NOMO-1 (cell line): Measurements from ENCODE around the gene SCRN3.
"Not testable (repeated sequence)": the region's sequence is repeated elsewhere in the genome, so short reads cannot be mapped to it uniquely, and the experiment has no call there.

Experiments used
- DNase-seq, 2 experiments: peaks; one replicate each; lab custom pipeline; 2025; ENCODE audit not compliant: unreplicated experiment in 2 of 2; lab: John Stamatoyannopoulos, UW

Gene SCRN3

DNA sequence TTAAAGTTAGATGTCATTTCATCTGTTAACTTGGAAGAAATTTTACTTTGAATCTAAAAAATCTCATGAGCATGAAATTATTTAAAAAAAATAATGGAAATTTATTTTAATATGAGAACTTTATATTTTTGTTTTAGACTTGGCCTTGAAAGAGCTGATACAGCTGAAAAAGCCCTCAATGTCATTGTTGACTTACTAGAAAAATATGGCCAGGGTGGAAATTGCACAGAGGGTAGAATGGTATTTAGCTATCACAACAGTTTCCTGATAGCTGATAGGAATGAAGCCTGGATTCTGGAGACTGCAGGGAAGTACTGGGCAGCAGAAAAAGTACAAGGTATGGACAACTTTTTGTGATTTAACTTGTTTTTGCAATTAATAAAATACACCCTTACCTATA lies 5.3 kb downstream of the SCRN3 start:
- DNase-seq: no peak

DNA sequence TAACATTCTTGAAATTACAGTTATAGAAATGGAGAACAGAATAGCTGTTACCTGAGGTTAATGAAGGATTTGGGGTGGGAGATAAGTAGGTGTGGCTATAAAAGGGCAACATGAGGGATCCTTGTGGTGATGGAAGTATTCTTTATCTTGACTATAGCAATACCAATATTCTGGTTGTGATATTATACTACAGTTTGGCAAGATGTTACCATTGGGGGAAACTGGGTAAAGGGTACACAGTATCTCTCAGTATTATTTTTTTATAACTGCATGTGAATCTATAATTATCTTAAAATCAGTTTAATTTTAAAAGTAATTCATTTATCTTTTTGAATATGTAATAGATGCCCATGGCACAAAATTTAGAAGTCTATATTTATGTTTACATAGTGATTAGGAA lies 8.1 kb downstream of the SCRN3 start:
- no peak for DNase-seq

DNA sequence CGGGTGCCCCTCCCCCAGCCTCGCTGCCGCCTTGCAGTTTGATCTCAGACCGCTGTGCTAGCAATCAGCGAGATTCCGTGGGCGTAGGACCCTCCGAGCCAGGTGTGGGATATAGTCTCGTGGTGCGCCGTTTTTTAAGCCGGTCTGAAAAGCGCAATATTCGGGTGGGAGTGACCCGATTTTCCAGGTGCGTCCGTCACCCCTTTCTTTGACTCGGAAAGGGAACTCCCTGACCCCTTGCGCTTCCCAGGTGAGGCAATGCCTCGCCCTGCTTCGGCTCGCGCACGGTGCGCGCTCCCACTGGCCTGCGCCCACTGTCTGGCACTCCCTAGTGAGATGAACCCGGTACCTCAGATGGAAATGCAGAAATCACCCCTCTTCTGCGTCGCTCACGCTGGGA lies 14.5 kb downstream of the SCRN3 start:
- not testable (repeated sequence) for DNase-seq

DNA sequence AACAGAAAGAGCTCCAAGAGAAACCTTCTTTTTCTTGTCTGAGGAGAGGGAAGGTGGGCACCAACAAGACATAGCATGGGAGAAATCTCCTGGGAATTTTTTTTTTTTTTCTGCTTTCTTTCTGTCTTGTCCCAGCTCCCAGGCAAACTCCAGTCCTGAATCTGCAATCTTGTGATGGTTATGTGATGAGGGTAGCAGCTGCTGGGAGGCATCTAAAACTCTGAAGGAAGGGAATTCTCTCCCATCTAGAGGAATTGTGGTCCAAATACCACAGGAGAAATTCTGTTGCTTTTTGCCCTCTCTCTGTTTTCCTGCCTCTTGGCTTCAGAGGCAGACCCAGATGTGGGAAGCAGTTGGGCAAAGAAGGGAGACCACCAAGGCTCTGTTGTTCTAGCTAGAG lies 16.7 kb downstream of the SCRN3 start:
- no peak for DNase-seq

DNA sequence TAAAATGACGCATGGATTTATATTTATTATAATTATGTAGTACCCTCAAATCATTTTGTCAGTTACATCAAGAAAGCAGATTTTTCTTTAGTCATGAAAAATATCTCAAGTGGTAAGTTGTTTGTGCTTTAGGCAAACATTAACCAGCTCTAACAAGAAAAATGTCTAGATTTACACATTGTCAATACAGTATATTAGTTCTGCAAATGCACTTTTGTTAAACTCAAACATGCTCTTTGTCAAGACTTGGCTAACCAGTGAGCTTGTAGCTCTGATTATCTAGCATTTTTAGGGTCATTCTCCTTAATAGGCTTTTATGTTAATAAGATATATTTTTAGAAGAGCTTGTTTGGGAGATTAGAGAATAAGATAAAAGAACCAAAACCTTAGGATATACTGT lies 32.7 kb downstream of the SCRN3 start:
- DNase-seq: no peak

DNA sequence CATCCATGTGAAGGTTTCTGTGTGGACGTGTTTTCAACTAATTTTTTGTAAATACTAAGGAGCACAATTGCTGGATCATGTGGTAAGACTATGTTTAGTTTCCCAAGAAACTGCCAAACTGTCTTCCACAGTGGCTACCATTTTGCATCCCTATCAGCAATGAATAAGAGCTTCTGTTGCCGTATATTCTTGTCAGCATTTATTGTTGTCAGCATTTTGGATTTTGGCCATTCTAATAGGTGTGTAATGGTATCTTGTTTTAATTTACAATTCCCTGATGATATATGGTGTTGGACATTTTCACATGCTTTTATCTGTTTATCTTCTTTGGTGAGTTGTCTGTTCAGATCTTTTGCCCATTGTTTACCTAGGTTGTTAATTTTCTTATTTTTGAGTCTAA lies 34.5 kb downstream of the SCRN3 start:
- no peak for DNase-seq

DNA sequence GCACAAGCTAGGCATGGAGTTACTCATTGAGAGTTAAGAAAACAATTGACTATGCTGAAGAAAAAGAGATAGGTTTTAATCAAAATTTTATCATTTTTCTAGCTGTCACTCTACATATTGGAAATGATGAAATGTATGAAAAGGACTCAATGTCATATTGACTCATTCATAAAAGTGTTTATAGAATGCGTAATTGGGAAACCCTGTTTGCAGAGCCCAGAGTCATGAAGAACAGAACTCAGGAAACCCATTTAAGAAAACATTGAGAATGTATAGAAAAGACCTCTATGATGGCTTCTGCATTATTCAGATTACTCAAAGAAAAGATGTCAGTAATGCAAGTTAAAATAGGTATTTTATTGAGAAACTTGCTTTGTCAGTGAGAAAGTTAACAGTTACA lies 36.4 kb downstream of the SCRN3 start:
- no peak for DNase-seq

DNA sequence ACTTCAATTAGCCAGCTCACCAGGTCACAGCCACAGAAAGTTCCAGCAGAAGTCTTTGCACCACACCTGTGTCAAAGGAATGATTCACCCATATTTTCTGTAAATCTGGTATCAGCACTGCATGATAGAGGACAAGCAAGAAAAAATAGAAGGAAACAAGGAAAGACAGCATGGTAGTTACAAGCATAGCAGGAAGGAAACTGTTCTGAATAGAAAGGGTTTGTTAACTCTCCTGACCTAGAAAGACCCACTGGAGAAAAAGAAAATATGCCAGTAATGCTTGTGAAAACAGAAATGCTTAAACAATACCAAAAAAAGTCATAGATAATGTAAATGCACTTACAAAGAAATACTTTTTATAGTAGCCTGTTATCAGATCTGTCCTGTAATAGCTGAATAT lies 40.8 kb downstream of the SCRN3 start:
- DNase-seq: no peak

DNA sequence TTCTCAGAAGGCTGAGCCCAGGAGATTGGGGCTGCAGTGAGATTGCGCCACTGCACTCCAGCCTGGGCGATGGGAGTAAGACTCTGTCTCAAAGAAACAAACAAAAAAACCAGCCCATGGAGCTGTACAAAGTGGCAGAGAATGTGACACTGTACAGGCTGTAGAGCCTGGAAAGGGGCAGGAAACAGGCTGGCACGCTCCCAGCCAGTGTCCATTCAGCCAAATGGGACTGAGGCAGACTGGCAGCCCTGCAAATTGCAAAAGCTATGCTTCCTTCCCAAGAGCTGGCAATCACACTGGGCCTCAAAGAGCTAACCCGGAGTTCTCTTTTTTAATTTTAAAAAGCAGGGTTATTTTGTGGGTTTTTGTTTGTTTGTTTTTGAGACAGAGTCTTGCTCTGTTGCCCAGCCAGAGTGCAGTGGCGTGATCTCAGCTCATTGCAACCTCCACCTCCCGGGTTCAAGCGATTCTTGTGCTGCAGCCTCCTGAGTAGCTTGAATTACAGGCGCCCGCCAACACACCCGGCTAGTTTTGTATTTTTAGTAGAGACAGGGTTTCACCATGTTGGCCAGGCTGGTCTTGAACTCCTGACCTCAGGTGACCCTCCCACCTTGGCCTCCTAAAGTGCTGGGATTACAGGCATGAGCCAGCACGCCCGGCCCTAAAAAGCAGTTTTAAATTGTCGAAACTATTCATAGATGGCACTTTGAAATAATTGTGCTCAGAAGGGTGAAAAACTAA lies 42.8 kb downstream of the SCRN3 start:
- DNase-seq: no peak

DNA sequence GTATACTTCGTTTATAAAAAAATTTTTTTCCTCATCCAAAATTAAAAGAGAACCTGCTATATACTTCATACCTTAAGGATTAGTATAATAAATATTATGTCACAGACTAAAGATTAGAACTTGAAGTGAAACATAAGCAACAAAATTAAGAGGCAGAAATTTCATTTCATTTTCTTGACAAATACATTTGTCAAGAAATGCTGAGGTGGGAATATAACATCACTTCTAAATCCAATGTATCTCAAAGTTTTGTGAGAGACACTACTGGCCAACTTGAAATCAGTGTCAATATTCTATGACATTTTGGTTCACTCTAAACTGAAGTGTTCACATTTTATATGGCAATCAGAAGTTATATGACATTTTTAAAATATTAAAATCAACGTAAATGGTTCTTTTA lies 43.8 kb downstream of the SCRN3 start:
- no peak for DNase-seq

DNA sequence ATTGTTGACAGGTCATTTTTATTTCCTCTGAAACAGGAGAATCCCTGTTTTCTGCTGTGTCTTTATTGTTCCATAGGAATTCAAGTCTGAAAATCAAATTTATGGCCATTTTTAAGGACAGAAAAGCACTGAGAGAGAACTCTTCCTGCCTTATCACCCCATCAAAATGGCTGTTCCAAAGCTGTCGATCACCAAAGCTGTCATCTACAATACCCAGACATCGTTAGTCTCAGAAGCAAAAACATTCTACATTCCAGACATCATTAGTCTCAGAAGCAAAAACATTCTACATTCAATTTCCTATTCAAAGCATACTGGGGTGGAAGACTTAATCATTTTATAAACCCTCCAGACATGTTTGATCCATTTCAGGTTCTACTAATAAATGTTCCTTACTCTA lies 44.4 kb downstream of the SCRN3 start:
- DNase-seq: no peak

DNA sequence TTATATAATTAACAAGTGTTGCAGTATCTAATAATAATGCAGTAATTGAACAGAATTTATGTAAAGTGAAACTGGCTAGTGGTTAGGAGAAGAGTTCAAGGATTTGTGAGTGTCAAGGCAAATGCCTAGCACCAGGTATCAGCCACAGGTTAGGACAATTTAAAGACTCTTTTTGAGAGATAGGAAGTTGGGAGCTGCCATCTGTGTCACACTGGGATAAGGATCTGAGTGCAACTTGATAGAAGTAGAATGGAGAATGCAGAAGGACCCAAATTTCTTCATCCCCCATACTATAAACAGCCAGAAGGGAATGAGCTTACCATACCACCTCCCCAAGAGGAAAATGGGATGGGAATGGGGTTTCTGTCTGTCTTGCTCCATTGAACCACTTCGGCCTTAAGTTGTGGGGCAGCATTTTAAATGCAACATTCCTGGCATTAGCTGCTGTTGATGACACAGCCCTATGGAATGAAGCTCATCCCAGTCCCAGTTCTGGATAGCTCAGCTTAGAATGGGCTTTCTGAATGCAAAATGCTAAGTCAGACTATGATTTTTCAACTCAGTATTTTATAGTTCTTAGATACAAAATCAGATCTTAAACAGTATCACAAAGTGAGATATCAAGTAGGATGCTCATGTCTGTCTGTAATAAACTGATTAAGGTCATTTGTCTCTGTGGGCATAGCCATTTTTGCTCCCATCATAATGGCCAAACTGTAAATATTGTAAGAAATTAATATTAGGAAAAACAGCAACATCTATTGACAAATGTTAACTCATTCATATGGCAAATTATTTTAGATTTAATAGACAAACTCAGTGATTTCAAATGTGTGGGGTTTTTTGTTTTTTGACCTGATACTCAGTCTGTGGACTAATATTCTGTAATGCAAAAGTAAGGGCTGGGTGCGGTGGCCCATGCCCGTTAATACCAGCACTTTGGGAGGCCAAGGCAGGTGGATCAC lies 47.3 kb downstream of the SCRN3 start:
- DNase-seq: no peak

DNA sequence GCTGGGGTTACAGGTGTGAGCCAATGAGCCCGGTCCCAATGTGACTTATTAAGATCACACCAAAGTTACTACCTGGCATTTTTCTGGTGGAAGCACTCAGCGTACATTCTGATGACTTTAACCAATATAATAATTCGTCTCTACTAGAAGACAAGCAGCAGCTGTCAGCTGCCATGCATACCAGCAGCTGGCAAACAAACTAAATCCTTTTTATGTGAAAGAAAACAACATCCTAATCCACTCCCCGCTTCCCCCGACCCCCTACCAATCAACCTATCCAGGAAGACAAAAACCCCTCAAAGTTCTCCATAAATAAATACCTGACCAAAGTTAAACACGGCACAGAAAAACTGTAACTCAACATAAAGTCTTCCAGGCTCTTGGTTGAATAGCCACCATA lies 49.2 kb downstream of the SCRN3 start:
- no peak for DNase-seq

DNA sequence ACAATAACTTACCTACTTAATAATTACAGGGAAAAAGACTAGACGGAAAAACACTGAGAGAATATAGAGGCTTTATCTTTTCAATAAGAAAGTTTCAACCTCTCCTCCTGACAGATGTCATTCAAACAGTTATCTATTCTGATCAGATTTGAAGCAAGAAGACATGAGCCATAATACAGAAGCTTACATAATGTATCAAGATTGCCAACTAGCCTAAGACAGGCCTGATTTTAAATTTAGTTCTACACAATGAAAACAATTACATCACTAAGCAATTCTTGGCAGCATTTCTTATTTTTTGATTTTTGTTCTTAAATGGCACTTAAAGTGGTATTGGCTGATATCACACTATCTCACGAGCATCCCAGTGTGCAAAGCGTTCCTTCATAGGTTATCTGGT lies 49.7 kb downstream of the SCRN3 start:
- DNase-seq: no peak

DNA sequence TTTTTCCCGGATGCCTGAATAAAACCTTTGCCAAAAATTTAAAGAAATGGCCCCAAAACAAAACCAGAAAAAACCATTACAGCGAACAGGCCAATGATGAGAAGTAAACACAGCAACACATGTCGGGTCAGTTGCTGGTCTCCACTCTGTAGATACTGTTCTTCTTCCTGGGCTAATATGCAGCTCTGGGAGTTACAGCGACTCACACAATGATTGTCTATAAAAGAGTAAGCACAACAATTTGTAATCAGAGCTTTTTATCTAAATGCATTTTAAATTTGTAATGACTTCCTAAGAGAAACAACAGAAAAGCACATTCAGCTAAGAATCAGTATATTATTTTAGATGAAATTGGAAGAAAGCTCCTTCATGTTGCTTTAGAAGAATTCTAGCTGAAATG lies 51.0 kb downstream of the SCRN3 start:
- no peak for DNase-seq

DNA sequence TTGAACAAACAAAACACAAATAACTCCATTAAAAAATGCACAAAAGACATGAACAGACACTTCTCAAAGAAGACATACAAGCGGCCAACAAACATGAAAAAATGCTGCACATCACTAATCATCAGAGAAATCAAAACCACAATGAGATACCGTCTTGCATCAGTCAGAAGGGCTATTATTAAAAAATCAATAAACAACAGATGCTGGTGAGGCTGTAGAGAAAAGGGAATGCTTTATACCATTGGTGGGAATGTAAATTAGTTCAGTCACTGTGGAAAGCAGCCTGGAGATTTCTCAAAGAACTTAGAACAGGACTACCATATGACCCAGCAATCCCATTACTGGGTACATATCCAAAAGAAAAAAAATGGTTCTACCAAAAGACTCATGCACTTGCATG lies 53.5 kb downstream of the SCRN3 start:
- DNase-seq: no peak

DNA sequence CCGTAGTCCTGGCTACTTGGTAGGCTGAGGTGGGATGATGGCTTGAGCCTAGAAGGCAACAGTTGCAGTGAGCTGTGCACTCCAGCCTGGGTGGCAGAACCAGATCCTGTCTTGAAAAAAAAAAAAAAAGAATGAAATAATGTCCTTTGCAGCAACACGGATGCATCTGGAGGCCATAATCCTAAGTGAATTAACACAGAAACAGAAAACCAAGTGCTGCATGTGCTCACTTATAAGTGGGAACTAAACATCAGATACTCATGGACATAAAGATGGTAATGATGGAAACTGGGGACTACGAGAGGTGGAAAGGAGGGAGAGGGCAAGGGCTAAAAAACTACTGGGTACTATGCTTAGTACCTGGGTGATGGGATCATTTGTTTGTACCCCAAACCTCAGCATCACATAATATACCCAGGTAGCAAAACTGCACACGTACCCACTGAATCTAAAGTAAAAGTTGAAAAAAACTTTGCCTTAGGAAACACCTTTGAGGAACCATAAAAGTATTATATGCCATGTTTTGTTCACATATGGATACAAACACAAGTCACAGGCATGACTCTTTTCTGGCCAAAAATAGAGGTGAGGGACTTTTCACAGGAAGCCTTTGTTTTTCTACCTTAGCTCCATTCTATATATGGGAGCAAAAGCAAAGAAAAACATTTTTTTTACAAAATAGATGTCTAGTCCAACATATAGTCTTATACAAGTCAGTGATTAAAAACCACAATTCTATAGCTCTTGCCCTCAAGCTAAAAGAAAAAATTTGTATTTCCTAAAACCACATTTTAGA lies 54.7 kb downstream of the SCRN3 start:
- no peak for DNase-seq

DNA sequence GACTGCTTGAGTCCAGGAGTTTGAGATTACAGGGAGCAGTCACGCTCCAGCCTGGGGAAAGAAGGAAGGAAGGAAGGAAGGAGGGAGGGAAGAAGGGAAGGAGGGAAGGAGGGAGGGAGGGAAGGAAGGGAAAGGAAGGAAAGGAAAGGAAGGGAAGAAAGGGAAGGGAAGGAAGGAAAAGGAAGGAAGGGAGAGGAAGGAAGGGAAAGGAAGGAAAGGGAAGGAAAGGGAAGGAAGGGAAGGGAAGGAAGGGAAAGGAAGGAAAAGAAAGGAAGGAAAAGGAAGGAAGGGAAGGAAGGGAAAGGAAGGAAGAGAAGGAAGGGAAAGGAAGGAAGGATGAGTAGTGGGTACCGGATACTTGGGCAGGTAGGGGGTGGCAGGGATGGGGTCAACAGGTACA lies 59.0 kb downstream of the SCRN3 start:
- no peak for DNase-seq

DNA sequence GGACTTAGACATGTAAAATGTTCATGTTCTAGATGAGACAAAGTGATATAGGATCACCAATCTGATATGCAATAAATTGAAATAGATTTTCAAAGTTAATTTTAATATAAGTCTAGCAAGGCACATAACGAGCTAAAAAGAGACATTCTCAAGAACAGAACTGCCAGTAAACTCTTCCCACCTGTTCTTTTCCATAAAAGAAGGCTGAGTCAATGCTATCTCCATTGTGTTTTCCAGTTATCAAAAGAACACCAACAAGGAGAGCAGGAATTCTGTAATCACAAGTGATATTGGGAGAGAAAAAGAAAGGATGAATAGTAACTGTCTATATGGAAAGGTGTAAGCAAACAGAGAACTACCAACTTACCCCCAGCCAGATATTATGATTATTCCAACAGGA lies 65.7 kb downstream of the SCRN3 start:
- DNase-seq: no peak

DNA sequence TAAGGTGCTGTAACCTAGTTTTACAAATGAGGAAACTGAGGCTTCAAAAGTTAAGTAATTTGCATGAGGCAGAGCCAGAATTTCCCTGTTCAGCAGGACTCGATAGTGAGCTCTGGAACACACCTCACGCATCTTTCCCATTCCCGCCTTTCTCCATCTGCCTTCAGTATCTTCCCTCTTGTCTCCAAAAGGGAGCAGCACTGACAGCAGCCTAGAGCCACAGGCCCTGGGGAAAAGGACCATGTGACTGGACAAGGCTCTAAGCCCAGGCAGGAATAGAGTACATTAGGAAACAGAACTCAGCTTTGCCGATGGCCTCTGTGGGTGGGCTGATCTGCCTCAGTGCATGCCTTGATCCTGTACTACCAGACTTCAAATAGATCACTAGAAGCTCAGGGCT lies 69.8 kb downstream of the SCRN3 start:
- DNase-seq: no peak

DNA sequence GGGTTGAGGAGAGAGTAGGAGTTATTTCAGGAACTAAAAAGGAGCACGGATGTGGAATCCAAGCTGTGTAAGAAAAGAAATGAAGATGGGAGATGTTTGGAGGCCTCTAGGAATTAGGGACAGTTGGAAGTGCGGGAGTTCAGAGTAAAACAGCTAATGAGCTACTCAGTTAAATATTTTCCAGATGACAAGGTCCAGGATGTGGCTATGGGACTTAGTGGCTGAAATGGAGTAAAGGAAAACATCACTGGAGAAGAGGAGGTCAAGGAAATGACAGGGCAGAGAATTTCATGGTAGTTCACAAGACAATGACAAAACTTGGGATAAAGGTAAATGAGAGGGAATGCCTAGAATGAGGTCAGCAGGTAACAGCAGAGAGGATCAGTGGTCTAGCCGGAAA lies 78.3 kb downstream of the SCRN3 start:
- no peak for DNase-seq
